ENCODE results near the gene TFAP2D.

Gene TFAP2D

DNA sequence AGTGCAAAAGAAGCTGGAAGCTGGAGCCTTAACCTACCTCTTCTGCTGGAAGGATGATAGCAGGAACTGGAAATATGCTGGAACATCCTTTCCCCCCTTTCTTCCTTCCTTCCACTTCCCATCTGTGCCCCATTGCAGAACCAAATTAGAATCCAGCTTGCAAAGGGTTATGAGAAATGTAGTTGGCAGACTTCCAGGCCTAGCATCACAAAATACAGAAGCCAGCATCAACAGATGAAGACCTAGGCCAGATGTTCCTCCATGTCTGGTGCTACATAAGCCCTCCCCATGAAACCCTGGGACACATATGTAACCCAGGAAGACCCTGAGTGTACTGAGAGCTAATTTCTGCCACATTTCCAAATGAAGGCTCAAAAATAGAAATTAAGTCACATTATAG, 65.4 kb downstream of the TFAP2D start:
- Mint-ChIP-seq H3K4me1 (no peaks in the 10 kb centered on the region), H3K36me3 (ENCODE audit: low read depth) (no peaks in the 10 kb centered on the region), H3K4me3 (no peak overlapping the region), H3K9me3 (peaks cover 5% of the 10 kb centered on the region), H3K27me3 (no peaks in the 10 kb centered on the region), H3K27ac (no peak overlapping the region)
- DNase-seq (no peak), ATAC-seq (no peak)

DNA sequence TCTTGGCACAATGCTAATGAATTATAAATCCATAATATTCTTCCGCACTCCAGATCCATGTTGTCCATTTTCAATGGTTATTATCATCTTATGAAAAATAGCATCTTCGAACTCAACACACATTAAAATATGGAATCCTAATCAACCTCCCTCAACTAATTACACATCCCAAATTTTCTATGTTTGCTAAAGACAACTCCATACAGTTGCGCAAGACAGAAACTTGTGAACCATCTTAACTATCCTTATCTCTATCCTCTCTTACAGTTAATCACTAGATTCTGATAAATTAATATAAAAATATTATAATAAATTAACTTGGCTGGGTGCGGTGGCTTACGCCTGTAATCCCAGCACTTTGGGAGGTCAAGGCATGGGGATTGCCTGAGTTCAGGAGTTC, 67.1 kb downstream of the TFAP2D start:
- Mint-ChIP-seq H3K27me3 (no peaks in the 10 kb centered on the region), H3K27ac (no peak overlapping the region), H3K9me3 (peaks cover 5% of the 10 kb centered on the region), H3K4me1 (no peaks in the 10 kb centered on the region), H3K36me3 (ENCODE audit: low read depth) (no peaks in the 10 kb centered on the region), H3K4me3 (no peak overlapping the region)
- DNase-seq, result no peak
- no peak for ATAC-seq

DNA sequence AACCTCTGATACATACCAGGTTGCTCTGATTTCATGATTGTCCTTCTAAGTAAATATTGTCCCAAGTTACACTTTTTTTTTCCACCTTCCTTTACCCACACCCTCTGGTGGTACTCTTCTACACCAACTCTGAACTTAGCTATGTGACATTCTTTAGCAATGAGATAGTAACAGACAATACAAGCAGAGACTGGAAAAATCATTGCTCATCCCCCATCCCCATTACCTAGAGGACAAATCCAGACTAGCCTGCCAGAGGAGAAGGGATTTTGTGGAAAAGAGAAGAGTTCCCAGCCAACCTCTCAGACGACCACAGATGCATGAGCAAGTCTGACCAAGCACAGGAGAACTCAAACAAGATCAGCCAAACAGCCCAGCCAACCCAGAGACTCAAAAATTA, 72.6 kb downstream of the TFAP2D start:
- no peaks in the 10 kb centered on the region for H3K36me3 Mint-ChIP-seq (ENCODE audit: low read depth)
- no peaks in the 10 kb centered on the region for H3K4me1 Mint-ChIP-seq
- H3K27me3 Mint-ChIP-seq, result peaks cover 3% of the 10 kb centered on the region
- no peak overlapping the region for H3K27ac Mint-ChIP-seq
- no peaks in the 10 kb centered on the region for H3K9me3 Mint-ChIP-seq
- no peak overlapping the region for H3K4me3 Mint-ChIP-seq
- no peak for DNase-seq
- ATAC-seq, result no peak

DNA sequence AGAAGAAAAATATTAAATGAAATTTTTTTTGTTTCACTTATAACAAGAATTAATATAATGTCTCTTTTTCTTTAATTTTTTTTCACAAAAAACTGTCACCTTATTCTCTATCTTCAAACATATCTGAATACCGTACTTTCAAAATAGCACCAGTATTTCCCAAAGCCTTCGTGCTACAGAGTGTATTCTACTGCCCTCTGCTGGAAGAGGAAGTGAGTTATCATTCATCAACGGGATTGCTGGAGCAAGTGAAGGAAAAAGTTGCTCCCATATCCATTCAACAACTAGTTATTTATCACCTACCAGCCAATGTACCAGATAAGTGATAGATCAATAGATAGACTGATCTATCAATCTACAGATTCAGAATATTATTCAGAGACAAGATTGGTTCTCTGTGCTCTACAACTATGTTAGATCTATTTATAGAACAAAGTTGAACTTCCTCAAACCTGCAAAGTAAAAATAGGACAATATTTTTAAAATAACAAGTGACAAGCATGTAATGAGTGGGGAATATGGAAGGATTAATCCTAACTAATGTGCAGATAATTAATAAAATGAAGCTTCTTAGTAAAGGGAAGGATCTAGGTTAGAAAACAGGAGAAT, 78.7 kb downstream of the TFAP2D start:
- Mint-ChIP-seq H3K9me3 (no peaks in the 10 kb centered on the region), H3K36me3 (ENCODE audit: low read depth) (no peaks in the 10 kb centered on the region), H3K27ac (no peak overlapping the region), H3K4me3 (no peak overlapping the region), H3K4me1 (no peaks in the 10 kb centered on the region), H3K27me3 (peaks cover 3% of the 10 kb centered on the region)
- ATAC-seq, result no peak
- no peak for DNase-seq

DNA sequence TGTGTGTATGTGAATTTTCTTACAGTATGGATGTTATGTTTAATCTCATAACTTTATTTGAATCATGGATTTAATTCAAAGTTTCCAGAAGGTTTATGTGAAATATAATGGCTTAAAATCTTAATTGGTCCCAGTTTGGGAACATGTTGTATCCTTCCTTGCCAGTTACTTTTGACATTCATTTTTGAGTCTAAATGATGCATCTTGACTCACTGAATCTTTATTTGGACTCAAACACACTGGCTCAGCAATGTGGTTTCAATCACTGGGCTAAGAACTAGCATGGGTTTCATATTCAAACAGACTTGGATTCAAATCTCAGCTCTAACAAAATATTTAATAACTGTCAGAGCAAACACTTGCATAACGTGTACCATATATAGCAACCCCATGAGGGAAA, 79.4 kb downstream of the TFAP2D start:
- Mint-ChIP-seq H3K9me3 (peaks cover 3% of the 10 kb centered on the region), H3K27me3 (peaks cover 2% of the 10 kb centered on the region), H3K4me1 (no peaks in the 10 kb centered on the region), H3K27ac (no peak overlapping the region), H3K4me3 (no peak overlapping the region), H3K36me3 (ENCODE audit: low read depth) (no peaks in the 10 kb centered on the region)
- ATAC-seq (no peak), DNase-seq (no peak)

DNA sequence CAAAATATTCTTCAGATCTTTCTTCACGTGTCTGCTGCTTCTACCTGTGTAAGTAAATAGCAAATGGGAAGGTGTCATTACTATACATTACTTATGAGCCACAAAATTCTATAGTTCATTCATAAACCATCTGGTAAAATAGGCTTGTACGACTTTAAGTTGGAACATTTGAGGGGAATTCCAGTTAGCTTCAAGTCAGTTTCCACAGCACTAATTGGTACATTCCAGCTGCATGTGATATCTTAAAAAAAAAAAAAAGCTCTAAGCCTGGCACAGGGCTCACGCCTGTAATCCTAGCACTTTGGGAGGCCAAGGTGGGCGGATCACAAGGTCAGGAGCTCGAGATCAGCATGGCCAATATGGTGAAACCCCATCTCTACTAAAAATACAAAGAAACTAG, 82.2 kb downstream of the TFAP2D start:
- Mint-ChIP-seq H3K36me3 (ENCODE audit: low read depth) (no peaks in the 10 kb centered on the region), H3K4me3 (no peak overlapping the region), H3K9me3 (peaks cover 3% of the 10 kb centered on the region), H3K4me1 (no peaks in the 10 kb centered on the region), H3K27me3 (no peaks in the 10 kb centered on the region), H3K27ac (no peak overlapping the region)
- DNase-seq, result no peak
- ATAC-seq, result no peak

DNA sequence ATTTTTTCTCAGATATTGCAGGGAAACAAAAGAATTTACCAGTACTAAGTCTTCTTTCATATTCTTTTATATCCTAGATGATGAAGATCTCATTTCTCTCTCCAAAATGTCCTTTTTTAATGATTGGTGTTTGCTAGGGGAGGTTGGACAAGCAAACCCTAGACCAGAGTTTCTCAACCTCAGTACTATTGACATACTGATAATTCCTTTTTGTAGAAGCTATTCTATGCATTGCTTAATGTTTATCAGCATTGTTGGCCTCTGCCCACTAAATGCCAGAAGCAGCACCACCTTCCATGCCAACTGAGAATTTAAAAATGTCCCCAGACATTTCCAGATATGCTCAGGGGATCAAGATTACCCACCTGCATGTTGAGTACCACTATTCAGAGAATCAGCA, 91.0 kb downstream of the TFAP2D start:
- peaks cover 6% of the 10 kb centered on the region for H3K9me3 Mint-ChIP-seq

DNA sequence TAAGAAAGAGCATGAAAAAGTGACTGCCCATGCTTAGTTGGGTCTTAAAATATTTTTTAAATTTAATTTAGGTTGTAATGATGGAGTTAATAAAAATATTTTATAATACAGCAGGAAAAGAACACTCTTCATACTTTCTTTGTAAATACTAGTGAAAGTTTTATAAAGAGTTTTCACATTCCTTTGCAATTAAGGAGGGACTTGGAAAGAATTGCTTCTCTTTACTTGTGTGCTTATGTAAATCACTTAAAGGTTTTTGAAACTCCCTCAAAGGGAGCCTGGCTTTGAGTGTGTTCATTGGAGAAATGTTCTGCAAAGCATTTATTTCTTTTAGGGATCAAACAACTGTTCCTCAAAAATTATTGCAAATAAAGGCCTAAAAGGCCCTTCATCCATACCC, 93.7 kb downstream of the TFAP2D start:
- Mint-ChIP-seq H3K36me3 (ENCODE audit: low read depth) (no peaks in the 10 kb centered on the region), H3K9me3 (peaks cover 6% of the 10 kb centered on the region), H3K4me1 (no peaks in the 10 kb centered on the region)

More for the DNA sequence above, 91.0 kb downstream of the TFAP2D start:
- ATAC-seq, result no peak
- DNase-seq, result no peak
- no peaks in the 10 kb centered on the region for H3K36me3 Mint-ChIP-seq (ENCODE audit: low read depth)
- peaks cover 2% of the 10 kb centered on the region for H3K27me3 Mint-ChIP-seq
- H3K27ac Mint-ChIP-seq, result no peak overlapping the region
- no peaks in the 10 kb centered on the region for H3K4me1 Mint-ChIP-seq
- H3K4me3 Mint-ChIP-seq, result no peak overlapping the region

DNA sequence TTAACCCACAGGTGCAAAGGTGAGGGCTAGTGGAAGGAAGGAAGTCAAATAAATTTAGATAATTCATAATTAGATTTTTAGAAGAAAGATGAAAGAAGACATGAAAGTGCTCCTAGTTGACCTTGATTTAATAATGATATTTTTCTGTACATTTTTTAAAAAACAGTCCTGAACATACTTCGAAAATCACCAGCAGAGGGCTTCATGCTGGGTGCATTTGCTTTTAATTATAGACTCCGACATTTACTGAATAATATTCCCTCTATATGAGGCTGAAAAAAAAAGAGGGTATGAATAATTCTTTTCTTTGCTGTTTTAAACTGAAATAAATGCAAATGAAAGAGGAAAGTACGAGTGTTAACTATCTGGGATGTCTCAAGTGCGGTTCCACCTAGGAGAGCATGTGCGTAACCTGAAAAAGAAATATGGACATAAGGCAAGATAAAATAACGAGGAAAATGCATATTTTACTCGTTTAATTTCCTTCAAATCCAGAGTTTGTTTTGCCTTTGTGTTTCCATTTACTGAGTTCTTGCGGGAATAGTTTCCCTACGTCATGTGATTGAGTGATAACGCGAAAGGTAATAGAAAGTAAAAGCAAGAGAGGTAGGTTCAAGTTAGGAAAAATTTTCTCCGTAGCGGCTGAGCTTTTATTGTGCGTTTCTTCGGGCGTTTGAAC, 102.2 kb downstream of the TFAP2D start:
- H3K27ac Mint-ChIP-seq, result no peak overlapping the region
- H3K4me1 Mint-ChIP-seq, result peaks cover 15% of the 10 kb centered on the region
- H3K4me3 Mint-ChIP-seq, result peak overlapping the region; percentile 77
- peaks cover 48% of the 10 kb centered on the region for H3K27me3 Mint-ChIP-seq
- ATAC-seq (no peak), DNase-seq (no peak)
- H3K36me3 Mint-ChIP-seq (ENCODE audit: low read depth), result no peaks in the 10 kb centered on the region
- H3K9me3 Mint-ChIP-seq, result no peaks in the 10 kb centered on the region

More for the DNA sequence above, 93.7 kb downstream of the TFAP2D start:
- ATAC-seq (no peak), DNase-seq (no peak)
- no peak overlapping the region for H3K27ac Mint-ChIP-seq
- H3K27me3 Mint-ChIP-seq, result no peaks in the 10 kb centered on the region
- no peak overlapping the region for H3K4me3 Mint-ChIP-seq

DNA sequence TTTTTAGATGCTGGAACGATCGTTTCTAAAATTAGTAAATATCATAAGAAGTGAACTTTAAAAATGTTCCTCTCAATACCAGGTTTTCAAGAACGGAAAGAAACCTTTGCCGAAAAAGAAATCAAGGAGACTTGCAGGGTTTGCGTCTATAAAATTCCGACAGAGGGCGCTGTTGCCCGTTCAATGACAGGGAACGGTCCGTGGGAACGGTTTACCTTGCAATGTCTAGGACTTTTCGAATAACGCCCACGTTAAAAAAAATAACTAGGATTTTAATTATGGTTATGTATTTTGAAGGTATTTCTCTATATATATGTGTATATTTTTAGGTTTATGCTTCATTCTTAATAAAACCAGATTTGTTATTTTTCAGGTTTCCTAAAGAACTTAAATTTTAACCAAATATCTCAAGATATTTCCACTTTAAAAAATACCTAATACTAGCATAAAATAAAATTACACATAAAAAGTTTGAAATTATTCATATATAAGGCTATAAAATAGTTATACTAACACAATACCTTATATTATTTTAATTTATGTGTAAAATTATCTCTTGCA, 102.9 kb downstream of the TFAP2D start:
- ATAC-seq, result no peak
- Mint-ChIP-seq H3K36me3 (ENCODE audit: low read depth) (no peaks in the 10 kb centered on the region), H3K4me1 (peaks cover 15% of the 10 kb centered on the region), H3K27ac (no peak overlapping the region), H3K4me3 (peak overlapping the region; percentile 77), H3K9me3 (no peaks in the 10 kb centered on the region), H3K27me3 (peaks cover 55% of the 10 kb centered on the region)
- DNase-seq, result peak; percentile 69

DNA sequence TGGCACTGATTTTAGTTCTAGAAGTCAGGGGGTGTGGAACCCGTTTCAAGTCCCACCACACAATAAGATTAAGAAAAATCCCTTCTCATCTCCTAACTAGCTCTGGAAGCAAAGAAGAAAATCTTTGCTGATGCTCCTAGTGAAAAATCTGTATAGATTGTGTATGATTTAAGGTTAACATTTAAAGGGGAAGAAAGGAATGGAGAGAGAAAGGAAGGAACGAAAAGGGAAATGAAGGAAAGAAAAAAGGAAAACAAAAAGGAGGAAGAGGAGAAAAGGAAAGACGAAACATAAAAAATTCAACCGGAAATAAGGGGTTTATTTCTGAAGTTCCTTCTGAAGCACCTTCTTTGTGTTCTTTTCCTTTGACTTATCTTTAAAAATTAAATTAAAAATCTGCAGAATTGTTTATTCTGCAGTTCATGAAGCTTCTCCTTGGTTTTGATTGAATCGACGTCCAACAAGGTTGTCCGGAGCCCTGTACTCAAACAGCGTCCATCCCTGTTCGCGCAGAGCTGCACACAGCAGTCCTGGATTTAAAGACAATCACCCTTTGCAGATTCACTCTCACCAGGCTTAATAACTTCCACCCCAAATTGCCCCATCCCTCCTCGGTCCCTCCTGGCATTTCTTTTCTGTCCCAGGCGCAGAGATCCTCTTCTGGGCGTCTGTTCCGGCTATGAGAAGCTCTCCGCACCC, 103.8 kb downstream of the TFAP2D start:
- peaks cover 19% of the 10 kb centered on the region for H3K4me1 Mint-ChIP-seq
- DNase-seq (no peak), ATAC-seq (no peak)
- H3K27ac Mint-ChIP-seq, result no peak overlapping the region
- H3K36me3 Mint-ChIP-seq (ENCODE audit: low read depth), result no peaks in the 10 kb centered on the region
- H3K27me3 Mint-ChIP-seq, result peaks cover 64% of the 10 kb centered on the region
- H3K9me3 Mint-ChIP-seq, result no peaks in the 10 kb centered on the region
- H3K4me3 Mint-ChIP-seq, result no peak overlapping the region

DNA sequence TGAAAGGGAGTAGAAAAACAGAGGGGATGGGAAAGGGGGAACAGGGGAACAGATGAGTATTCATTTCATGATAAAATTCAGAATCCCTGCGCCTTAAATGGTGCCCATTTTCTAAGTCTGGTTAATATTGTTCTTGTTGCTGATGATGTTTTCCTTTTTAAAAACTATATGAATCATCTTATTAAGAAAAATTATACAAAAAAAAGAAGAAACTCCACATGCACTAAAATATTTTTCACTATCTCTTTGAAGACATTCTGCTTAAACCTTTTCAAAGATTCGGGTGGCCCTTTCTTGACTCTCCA, 104.3 kb downstream of the TFAP2D start:
- ATAC-seq, result no peak
- no peak overlapping the region for H3K27ac Mint-ChIP-seq

DNA sequence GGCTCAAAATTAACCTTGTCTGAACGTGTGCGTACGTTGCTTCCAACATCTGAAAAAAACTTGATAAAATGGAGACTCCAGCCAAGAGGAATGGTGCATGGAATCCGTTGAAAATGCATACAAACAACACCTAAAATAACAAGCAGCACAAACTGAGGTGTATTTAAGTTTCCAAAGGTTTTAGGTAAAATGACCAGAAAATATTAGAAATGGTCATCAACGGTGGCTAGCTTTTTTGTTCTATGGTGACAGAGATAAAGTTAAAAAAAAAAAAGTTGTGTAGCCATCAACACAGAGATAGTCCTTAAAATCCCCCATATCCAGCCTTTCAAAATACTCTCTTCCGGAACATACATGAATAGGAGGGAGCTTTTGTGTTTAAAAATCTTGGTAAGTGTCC, 104.7 kb downstream of the TFAP2D start:
- H3K27ac Mint-ChIP-seq, result no peak overlapping the region
- no peaks in the 10 kb centered on the region for H3K36me3 Mint-ChIP-seq (ENCODE audit: low read depth)
- ATAC-seq (no peak), DNase-seq (no peak)
- peaks cover 72% of the 10 kb centered on the region for H3K27me3 Mint-ChIP-seq
- H3K9me3 Mint-ChIP-seq, result no peaks in the 10 kb centered on the region
- no peak overlapping the region for H3K4me3 Mint-ChIP-seq
- peaks cover 21% of the 10 kb centered on the region for H3K4me1 Mint-ChIP-seq

More for the DNA sequence above, 104.3 kb downstream of the TFAP2D start:
- DNase-seq, result no peak
- peaks cover 21% of the 10 kb centered on the region for H3K4me1 Mint-ChIP-seq
- no peaks in the 10 kb centered on the region for H3K9me3 Mint-ChIP-seq
- no peaks in the 10 kb centered on the region for H3K36me3 Mint-ChIP-seq (ENCODE audit: low read depth)
- H3K27me3 Mint-ChIP-seq, result peaks cover 69% of the 10 kb centered on the region
- no peak overlapping the region for H3K4me3 Mint-ChIP-seq

DNA sequence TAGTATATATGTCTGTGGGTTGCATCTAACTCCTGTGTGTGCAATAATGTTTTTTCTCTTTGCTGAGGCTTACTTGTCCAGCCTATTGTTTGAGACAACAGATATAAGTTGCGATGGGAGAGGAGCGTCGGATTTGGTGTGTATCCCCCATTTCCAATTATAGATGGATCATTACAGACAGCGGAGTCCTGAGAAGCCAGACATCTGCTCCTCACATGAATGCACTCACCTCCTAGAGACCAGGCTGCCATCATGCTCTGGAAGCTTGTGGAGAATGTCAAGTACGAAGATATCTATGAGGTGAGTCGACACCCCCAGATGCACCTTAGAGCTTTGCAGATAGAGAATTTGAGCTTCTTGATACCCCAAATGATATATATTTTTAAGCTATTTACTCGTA, 105.3 kb downstream of the TFAP2D start, which contains the start of gene TFAP2B:
TSS of gene TFAP2B (plus strand) at position 199 of the 400 bp plus-strand sequence. CDS start at position 220, 21 bp downstream.
- peaks cover 78% of the 10 kb centered on the region for H3K27me3 Mint-ChIP-seq
- H3K4me3 Mint-ChIP-seq, result no peak within 1 kb of the TSS
- H3K9me3 Mint-ChIP-seq, result no peaks in the 10 kb centered on the region
- no peaks in the 10 kb centered on the region for H3K36me3 Mint-ChIP-seq (ENCODE audit: low read depth)
- no peak within 1 kb of the TSS for H3K27ac Mint-ChIP-seq
- ATAC-seq (no peak), DNase-seq (no peak)
- H3K4me1 Mint-ChIP-seq, result peaks cover 21% of the 10 kb centered on the region

DNA sequence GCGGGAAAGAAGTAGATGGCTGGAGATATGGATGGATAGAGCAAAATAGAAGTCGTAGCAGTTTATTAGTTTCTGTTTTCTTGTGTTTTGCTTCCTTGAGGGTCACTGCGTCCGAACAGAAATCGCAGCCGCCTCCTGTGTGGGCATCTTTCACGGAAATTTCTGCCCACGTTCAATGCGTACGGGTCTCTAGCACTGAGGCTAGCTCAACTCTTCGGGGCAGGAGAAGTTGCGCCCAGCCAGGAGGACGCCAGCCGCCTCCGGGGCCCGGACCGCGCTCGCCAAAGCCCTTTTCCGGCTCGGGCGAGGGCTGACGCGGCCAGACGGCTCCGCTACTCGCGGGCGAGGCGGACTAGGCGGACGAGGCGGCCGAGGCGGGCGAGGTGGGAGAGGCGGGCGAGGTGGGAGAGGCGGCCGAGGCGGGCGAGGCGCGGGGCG, 106.2 kb downstream of the TFAP2D start:
- ATAC-seq (no peak), DNase-seq (no peak)
- H3K27ac Mint-ChIP-seq, result no peak overlapping the region
- H3K36me3 Mint-ChIP-seq (ENCODE audit: low read depth), result no peaks in the 10 kb centered on the region
- H3K9me3 Mint-ChIP-seq, result no peaks in the 10 kb centered on the region
- peaks cover 21% of the 10 kb centered on the region for H3K4me1 Mint-ChIP-seq
- no peak overlapping the region for H3K4me3 Mint-ChIP-seq
- H3K27me3 Mint-ChIP-seq, result peaks cover 83% of the 10 kb centered on the region
